HepG2 (cell line): Measurements from ENCODE around the gene ARHGEF12. TPM values are rescaled to one million over a fixed set of nuclear protein-coding genes. Genes with fewer than 3 reads are reported as not detected.
A peak's percentile ranks its signal among the peaks of the same experiment; 100 is the strongest.

ENCODE experiments used
- ARID4A ChIP-seq: sonication (generic); formaldehyde crosslinking; IDR thresholded peaks from 2 replicates; pipeline ENCODE4 v1.5.0; 2020; ENCODE audit warnings: mild to moderate bottlenecking, missing genetic modification reagents, borderline replicate concordance
- ATF1 ChIP-seq: IDR thresholded peaks from 2 replicates; pipeline ENCODE4 v1.6.1; 2016; ENCODE audit warnings: mild to moderate bottlenecking, control low read depth
- CHD2 ChIP-seq: IDR thresholded peaks from 2 replicates; pipeline ENCODE4 v1.6.1; 2011; ENCODE audit warnings: low read depth, low read length, improper control_type of control experiment
- FOXC1 ChIP-seq: sonication (generic); formaldehyde crosslinking; IDR thresholded peaks from 2 replicates; pipeline ENCODE4 v1.8.0; 2022; ENCODE audit warnings: mild to moderate bottlenecking, missing genetic modification reagents, borderline replicate concordance
- HINFP ChIP-seq: sonication (generic); formaldehyde crosslinking; IDR thresholded peaks from 2 replicates; pipeline ENCODE4 v1.4.0; 2020; ENCODE audit warnings: low read depth, mild to moderate bottlenecking, missing genetic modification reagents
- MED8 ChIP-seq: sonication (generic); formaldehyde crosslinking; IDR thresholded peaks from 2 replicates; pipeline ENCODE4 v1.8.1; 2023; ENCODE audit warnings: mild to moderate bottlenecking, missing genetic modification reagents; ENCODE audit not compliant: insufficient replicate concordance
- NR2C2 ChIP-seq: sonication (generic); formaldehyde crosslinking; IDR thresholded peaks from 2 replicates; pipeline ENCODE4 v1.4.0; 2020; ENCODE audit warnings: missing genetic modification reagents, mild to moderate bottlenecking, moderate library complexity, borderline replicate concordance
- PHF5A ChIP-seq: IDR thresholded peaks from one replicate; pipeline ENCODE4 v1.6.1; 2018; ENCODE audit warnings: low read depth, missing genetic modification reagents; ENCODE audit not compliant: unreplicated experiment
- SMC3 ChIP-seq: IDR thresholded peaks from 2 replicates; pipeline ENCODE4 v1.6.1; 2011; ENCODE audit warnings: low read length, improper control_type of control experiment
- SRSF4 ChIP-seq: fragments of 200-400 bp; formaldehyde crosslinking; IDR thresholded peaks from one replicate; pipeline ENCODE4 v1.6.1; 2018; ENCODE audit warnings: mild to moderate bottlenecking, low read depth, low read length, moderate library complexity; ENCODE audit not compliant: poor library complexity, severe bottlenecking
- TCF7 ChIP-seq: sonication (generic); IDR thresholded peaks from 2 replicates; pipeline ENCODE4 v1.6.1; 2016; ENCODE audit warnings: antibody characterized with exemption, low read depth
- ZFP82 ChIP-seq: sonication (generic); formaldehyde crosslinking; IDR thresholded peaks from 2 replicates; pipeline ENCODE4 v1.5.1; 2020; ENCODE audit warnings: mild to moderate bottlenecking, missing genetic modification reagents, borderline replicate concordance
- ZIK1 ChIP-seq: sonication (generic); formaldehyde crosslinking; IDR thresholded peaks from 2 replicates; pipeline ENCODE4 v1.5.0; 2020; ENCODE audit warnings: mild to moderate bottlenecking, low read depth, missing genetic modification reagents, borderline replicate concordance
- ZNF274 ChIP-seq: sonication (generic); formaldehyde crosslinking; IDR thresholded peaks from 2 replicates; pipeline ENCODE4 v1.5.1; 2020; ENCODE audit warnings: mild to moderate bottlenecking, missing genetic modification reagents
- ZNF281 ChIP-seq: sonication (generic); formaldehyde crosslinking; IDR thresholded peaks from 2 replicates; pipeline ENCODE4 v1.4.0; 2020; ENCODE audit warnings: missing genetic modification reagents, borderline replicate concordance
- ZNF33B ChIP-seq: sonication (generic); formaldehyde crosslinking; IDR thresholded peaks from 2 replicates; pipeline ENCODE4 v1.5.1; 2020; ENCODE audit warnings: mild to moderate bottlenecking, missing genetic modification reagents
- ZNF382 ChIP-seq: sonication (generic); formaldehyde crosslinking; IDR thresholded peaks from 2 replicates; pipeline ENCODE4 v1.5.0; 2020; ENCODE audit warnings: missing genetic modification reagents, mild to moderate bottlenecking, borderline replicate concordance
- ZNF572 ChIP-seq: sonication (generic); formaldehyde crosslinking; IDR thresholded peaks from 2 replicates; pipeline ENCODE4 v1.5.1; 2020; ENCODE audit warnings: mild to moderate bottlenecking, missing genetic modification reagents
- ZNF724P ChIP-seq: sonication (generic); formaldehyde crosslinking; IDR thresholded peaks from 2 replicates; pipeline ENCODE4 v1.8.0; 2022; ENCODE audit warnings: missing genetic modification reagents, borderline replicate concordance
- polyA plus RNA-seq, 8 experiments: library from polyadenylated mRNA; depleted of rRNA in 3 of 8; stranded (reverse) in 7 of 8; unstranded in 1 of 8; fragments of >200 nt; fragmentation: Illumina TruSeq in 4 of 8; extraction: Trizol in 4 of 8; gene quantifications; 2 replicates each; pipeline versions ENCODE4 v1.2.1 to v1.2.3, GENCODE V29; 2011 to 2016; ENCODE audit warnings: low read depth in 4 of 8, missing spikeins in 1 of 8, mixed read lengths in 1 of 8; ENCODE audit not compliant: insufficient read depth in 1 of 8
- total RNA-seq, 5 experiments: library from RNA; depleted of rRNA; stranded (reverse); fragments of >200 nt; fragmentation: Illumina TruSeq; extraction: Trizol; gene quantifications; 2 replicates each; pipeline ENCODE4 v1.2.3, GENCODE V29; 2016; ENCODE audit warnings: low read depth in 1 of 5

ARHGEF12 gene
- total and polyA plus RNA-seq, 2 of the 13 experiments (the other 11 are each of a cell fraction or from before 2014, with no cell fraction given): 17.9 to 54.4 TPM

- no peak for TF ChIP-seq HINFP (CRISPR knock-in tag)
- TF ChIP-seq ZNF33B: no peak
- TF ChIP-seq SMC3: no peak
- no peak for TF ChIP-seq FOXC1 (CRISPR knock-in tag)
- TF ChIP-seq ZNF274 (CRISPR knock-in tag): no peak
- no peak for TF ChIP-seq ZFP82
- no peak for TF ChIP-seq SRSF4
- peak; percentile 28; the same call in 1 of the 2 replicates for TF ChIP-seq ZNF281 (CRISPR knock-in tag)
- no peak for TF ChIP-seq ATF1 (CRISPR knock-in tag)
- no peak for TF ChIP-seq ZNF382 (CRISPR knock-in tag)
- TF ChIP-seq ZIK1 (CRISPR knock-in tag): no peak
- TF ChIP-seq PHF5A (CRISPR knock-in tag): no peak
- no peak for TF ChIP-seq MED8 (CRISPR knock-in tag)
- no peak for TF ChIP-seq CHD2
- TF ChIP-seq ARID4A (CRISPR knock-in tag): no peak; the same call in 1 of the 2 replicates
- TF ChIP-seq ZNF724P (CRISPR knock-in tag): no peak
- no peak for TF ChIP-seq TCF7
- no peak for TF ChIP-seq ZNF572
- no peak for TF ChIP-seq NR2C2 (CRISPR knock-in tag)
These were observed 196.6 kb downstream of the ARHGEF12 start (continued) for GRCh38 chr11:120532832-120533196.
